Left lung (tissue), 10 donors: ENCODE results near the gene TOR1B. TPM values are rescaled to one million over a fixed set of nuclear protein-coding genes. Genes with fewer than 3 reads are reported as not detected.

Experiments
- ATAC-seq: fragments of 200-7000 bp; cut with Tn5 transposase; one replicate; pipeline ENCODE4 v1.9.1; 2020; ENCODE audit warnings: moderate library complexity
- DNase-seq, 4 donors: peaks; one replicate each; pipeline ENCODE4 v3.0.0-alpha.2; 2013 to 2020
- H3K27ac ChIP-seq, 2 donors: fragments of 200-600 bp; sonication (generic) in 1 of 2; one replicate each; pipeline versions ENCODE4 v1.5.0 to v1.8.0; 2020 to 2021
- H3K27me3 ChIP-seq, 2 donors: fragments of 200-600 bp; sonication (generic) in 1 of 2; one replicate each; pipeline versions ENCODE4 v1.5.0 to v1.8.0; 2020 to 2021
- H3K36me3 ChIP-seq, 2 donors: fragments of 200-600 bp; sonication (generic) in 1 of 2; one replicate each; pipeline versions ENCODE4 v1.5.0 to v1.8.0; 2020 to 2021
- H3K4me1 ChIP-seq, 2 donors: fragments of 200-600 bp; one replicate each; pipeline ENCODE4 v1.8.0; 2021
- H3K4me3 ChIP-seq, 2 donors: fragments of 200-600 bp; sonication (generic) in 1 of 2; one replicate each; pipeline versions ENCODE4 v1.5.0 to v1.8.0; 2020 to 2021; ENCODE audit warnings: mild to moderate bottlenecking in 1 of 2
- H3K9me3 ChIP-seq, 2 donors: fragments of 200-600 bp; sonication (generic) in 1 of 2; one replicate each; pipeline versions ENCODE4 v1.5.0 to v1.8.0; 2020 to 2021
- CTCF ChIP-seq, 2 donors: fragments of 200-600 bp; sonication (generic) in 1 of 2; IDR thresholded peaks; one replicate each; pipeline versions ENCODE4 v1.5.0 to v1.8.0; 2021; ENCODE audit warnings: antibody characterized with exemption in 2 of 2
- intact Hi-C, 2 donors: fragments of 100-400 bp; cut with DNase I; formaldehyde crosslinking; loops; one replicate each; pipeline versions ENCODE4 v1.11.2 to v1.14.2; 2022
- polyA plus RNA-seq, 6 donors: library from polyadenylated mRNA; unstranded; fragments of 120-200 nt; gene quantifications; one replicate each; pipeline ENCODE4 v1.2.1, GENCODE V29; 2013; ENCODE audit not compliant: insufficient read length in 6 of 6
- total RNA-seq, 2 donors: library from RNA; stranded (reverse); fragmentation: NEBNext Ultra II Directional; extraction: Animal tissue kit (Norgen Biotek cat#: 25700); gene quantifications; one replicate each; pipeline ENCODE4 v1.2.1, GENCODE V29; 2021
- donor health status: DM: no; HTN: yes; CAD: no.
- donor health status: DM: no; HTN: no; CAD: no.

Gene TOR1B
- total and polyA plus RNA-seq, 8 donors, result 19.0 to 32.1 (median 22.0) TPM

- Histone ChIP-seq H3K4me3 (no peak overlapping the region), H3K36me3 (no peaks in the 10 kb centered on the region), H3K9me3 (no peaks in the 10 kb centered on the region), H3K27ac (peak overlapping the region; percentile 77 to 82), H3K27me3 (no peaks in the 10 kb centered on the region), H3K4me1 (peaks cover 7 to 21% of the 10 kb centered on the region in 2 donors)
- no peak for TF ChIP-seq CTCF (IDR thresholded peaks at IDR 0.05)
- intact Hi-C loops, result no loop called here
- ATAC-seq, result peak; percentile 54
- peak in 2 of 4 donors; percentile 67 to 87 for DNase-seq
Observed at GRCh38 chr9:129762985-129763926, 39.7 kb upstream of the TOR1B start.

GRCh38 chr9:129765764-129766317, 37.1 kb upstream of the TOR1B start:
- no peak for ATAC-seq
- intact Hi-C loops, result no loop called here
- no peak overlapping the region for H3K4me3 ChIP-seq
- no peaks in the 10 kb centered on the region for H3K9me3 ChIP-seq
- H3K4me1 ChIP-seq, result peaks cover 7 to 20% of the 10 kb centered on the region in 2 donors
- no peak for DNase-seq
- H3K36me3 ChIP-seq, result no peaks in the 10 kb centered on the region
- H3K27ac ChIP-seq, result no peak overlapping the region
- no peaks in the 10 kb centered on the region for H3K27me3 ChIP-seq
- no peak for TF ChIP-seq CTCF (IDR thresholded peaks at IDR 0.05)

GRCh38 chr9:129768486-129768885, 34.5 kb upstream of the TOR1B start:
- Histone ChIP-seq H3K9me3 (no peaks in the 10 kb centered on the region), H3K4me1 (peaks cover 0 to 11% of the 10 kb centered on the region in 2 donors), H3K4me3 (no peak overlapping the region), H3K27ac (no peak overlapping the region), H3K27me3 (no peaks in the 10 kb centered on the region), H3K36me3 (no peaks in the 10 kb centered on the region)
- no peak for TF ChIP-seq CTCF (IDR thresholded peaks at IDR 0.05)
- DNase-seq, result no peak
- ATAC-seq, result no peak
- intact Hi-C loops, result no loop called here

- intact Hi-C loops, result no loop called here
- Histone ChIP-seq H3K27ac (no peak overlapping the region), H3K27me3 (no peaks in the 10 kb centered on the region), H3K9me3 (no peaks in the 10 kb centered on the region), H3K4me3 (no peak overlapping the region), H3K4me1 (peaks cover 0 to 21% of the 10 kb centered on the region in 2 donors), H3K36me3 (no peaks in the 10 kb centered on the region)
- DNase-seq, result no peak
- no peak for ATAC-seq
- no peak for TF ChIP-seq CTCF (IDR thresholded peaks at IDR 0.05)
Observed at GRCh38 chr9:129769669-129770068, 33.3 kb upstream of the TOR1B start.

GRCh38 chr9:129770741-129771140, 32.2 kb upstream of the TOR1B start:
- no peak overlapping the region for H3K4me3 ChIP-seq
- H3K9me3 ChIP-seq, result no peaks in the 10 kb centered on the region
- peaks cover 0 to 31% of the 10 kb centered on the region in 2 donors for H3K4me1 ChIP-seq
- no peaks in the 10 kb centered on the region for H3K36me3 ChIP-seq
- intact Hi-C loops, result no loop called here
- H3K27me3 ChIP-seq, result no peaks in the 10 kb centered on the region
- no peak overlapping the region for H3K27ac ChIP-seq
- DNase-seq (no peak), ATAC-seq (no peak)
- no peak for TF ChIP-seq CTCF (IDR thresholded peaks at IDR 0.05)
